Limb (tissue), 2 donors: ENCODE results near the gene FGF10.

Experiments used
- DNase-seq, 2 donors: peaks; one replicate each; pipeline ENCODE4 v3.0.0-alpha.2; 2016; ENCODE audit errors: extremely low spot score in 2 of 2

The FGF10 gene

GRCh38 chr5:44389090-44389822 is at the start of gene FGF10:
FGF10 (minus strand) TSS chr5:44389420; CDS start chr5:44388682, 738 bp downstream.
- peak; percentile 68 to 77 for DNase-seq

GRCh38 chr5:44426944-44427343 is 37.7 kb upstream of the FGF10 start:
- no peak for DNase-seq

GRCh38 chr5:44412286-44412685 is 23.1 kb upstream of the FGF10 start:
- no peak for DNase-seq

DNA sequence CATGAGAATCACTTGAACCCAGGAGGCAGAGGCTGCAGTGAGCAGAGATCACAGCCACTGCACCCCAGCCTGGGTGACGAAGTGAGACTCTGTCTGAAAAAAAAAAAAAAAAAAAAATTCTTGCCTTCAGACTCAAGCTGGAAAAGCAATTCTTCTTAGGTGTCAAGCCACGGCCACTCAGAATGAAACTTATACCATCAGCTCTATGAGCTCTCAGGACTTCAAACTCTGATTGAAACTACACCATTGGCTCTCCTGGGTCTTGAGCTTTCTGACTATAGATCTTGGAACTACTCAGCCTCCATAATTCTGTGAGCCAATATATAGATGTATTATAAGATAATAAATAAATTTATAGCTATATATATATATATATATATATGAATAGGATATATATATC is 12.9 kb upstream of the FGF10 start:
- no peak for DNase-seq

DNA sequence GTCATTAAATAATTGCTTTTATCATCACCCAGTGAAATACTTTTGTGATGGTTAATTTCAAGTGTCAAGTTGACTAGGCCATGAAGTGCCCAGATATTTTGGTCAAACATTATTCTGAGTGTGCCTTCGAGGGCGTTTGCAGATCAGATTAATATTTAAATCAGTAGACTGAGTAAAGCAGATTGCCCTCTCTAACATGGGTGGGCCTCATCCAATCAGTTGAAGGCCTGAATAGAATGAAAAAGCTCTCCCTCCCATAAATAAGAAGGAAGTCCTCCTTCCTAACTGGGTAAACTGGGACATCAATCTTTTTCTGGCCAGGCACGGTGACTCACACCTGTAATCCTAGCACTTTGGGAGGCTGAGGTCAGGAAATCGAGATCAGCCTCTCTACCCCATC is 12.4 kb upstream of the FGF10 start:
- DNase-seq = no peak

DNA sequence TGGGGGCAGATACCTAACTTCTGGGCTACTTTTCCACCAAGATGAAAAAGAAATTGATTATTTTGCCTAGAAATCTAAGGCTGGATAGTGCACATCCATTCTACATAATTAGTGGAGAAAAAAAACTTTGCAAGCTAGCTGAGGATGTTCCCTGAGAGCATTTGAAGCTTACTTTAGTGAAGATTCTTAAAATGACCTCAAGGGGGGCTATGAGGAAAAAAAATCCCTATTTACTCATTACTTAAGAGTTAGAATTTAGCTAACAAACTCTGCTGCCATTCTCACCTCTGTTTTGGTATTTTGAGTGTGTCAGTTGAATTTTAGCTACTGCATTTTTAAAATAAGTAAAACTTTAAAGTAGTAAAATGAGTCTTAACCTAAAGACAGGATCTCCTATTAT is 9.2 kb upstream of the FGF10 start:
- no peak for DNase-seq

GRCh38 chr5:44396312-44396711 is 7.1 kb upstream of the FGF10 start:
- DNase-seq = no peak

DNA sequence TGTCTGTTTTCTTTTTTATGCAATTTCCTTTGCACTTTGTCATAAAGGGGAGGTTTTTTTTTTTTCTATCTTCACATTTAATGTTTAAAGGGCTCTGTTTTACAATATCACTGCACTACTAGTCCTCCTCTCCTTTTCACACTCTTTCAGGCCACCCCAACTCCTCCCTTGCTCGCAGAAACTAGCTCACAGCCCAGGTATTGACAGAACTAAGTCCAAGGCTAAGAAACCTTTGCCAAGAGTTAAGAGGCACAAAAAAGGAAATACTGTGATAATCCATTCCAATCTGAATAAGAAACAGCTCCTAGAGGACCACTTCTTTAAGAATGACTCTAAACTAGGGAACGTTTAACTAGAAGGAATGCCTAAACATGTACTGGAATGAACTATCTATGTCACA is 1.1 kb upstream of the FGF10 start:
- DNase-seq = no peak

GRCh38 chr5:44389823-44390143 is 563 bp upstream of the FGF10 start:
- no peak for DNase-seq

DNA sequence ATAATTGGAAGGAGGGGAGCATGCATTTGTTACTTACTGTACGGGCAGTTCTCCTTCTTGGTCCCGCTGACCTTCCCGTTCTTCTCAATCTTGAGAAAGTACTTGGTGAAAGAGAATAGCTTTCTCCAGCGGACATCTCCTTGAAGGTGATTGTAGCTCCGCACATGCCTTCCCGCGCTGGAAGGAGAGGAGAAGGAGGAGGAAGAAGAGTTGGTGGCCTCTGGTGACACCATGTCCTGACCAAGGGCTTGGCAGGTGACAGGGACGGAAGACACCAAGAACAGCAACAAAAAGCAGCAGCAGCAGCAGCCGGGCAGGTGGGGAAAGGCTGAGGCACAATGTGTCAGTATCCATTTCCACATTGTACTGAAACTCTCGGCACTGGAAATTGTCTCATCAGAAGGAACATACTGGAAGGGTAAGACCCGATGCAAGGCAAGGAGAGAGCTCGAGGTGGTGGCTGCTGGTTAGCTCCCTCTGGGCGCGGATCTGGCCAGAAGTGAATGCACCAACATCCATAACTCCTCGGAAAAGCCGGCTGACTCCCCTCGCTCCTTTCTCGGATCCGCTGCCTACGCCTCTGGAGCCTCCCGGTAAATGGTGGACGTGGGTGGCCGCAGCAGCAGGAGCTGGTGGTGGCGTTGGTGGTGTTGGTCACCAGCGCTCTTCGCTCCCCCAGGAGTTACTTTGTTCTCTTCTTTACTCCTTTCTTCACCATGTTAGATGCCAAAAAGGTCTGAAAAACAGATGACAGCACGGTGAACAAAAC is 715 bp downstream of the FGF10 start:
- peak in 1 of 2 donors; percentile 61 for DNase-seq

DNA sequence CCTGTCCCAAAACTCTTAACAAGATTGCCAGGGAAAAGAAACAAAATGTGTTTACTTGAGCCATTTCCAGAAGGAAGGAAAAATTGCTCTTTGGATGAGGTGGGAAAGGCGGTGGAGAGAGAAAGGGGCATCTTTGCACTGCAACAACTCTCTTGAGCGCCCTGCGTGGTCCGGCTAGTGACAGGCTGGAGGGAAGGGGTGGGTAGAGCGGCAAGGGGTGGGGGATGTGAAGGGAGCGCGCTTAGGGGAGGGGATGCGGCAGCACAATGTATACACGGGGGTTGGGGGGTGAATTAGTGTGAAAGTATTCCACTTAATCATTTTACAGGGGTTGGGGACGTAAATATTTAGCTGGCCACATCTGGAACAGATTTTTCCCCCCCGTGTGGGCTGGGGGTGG is 1.3 kb downstream of the FGF10 start:
- peak in 1 of 2 donors; percentile 54 for DNase-seq

- DNase-seq = peak in 1 of 2 donors; percentile 35
Measured at GRCh38 chr5:44387406-44387805, 1.8 kb downstream of the FGF10 start.

DNA sequence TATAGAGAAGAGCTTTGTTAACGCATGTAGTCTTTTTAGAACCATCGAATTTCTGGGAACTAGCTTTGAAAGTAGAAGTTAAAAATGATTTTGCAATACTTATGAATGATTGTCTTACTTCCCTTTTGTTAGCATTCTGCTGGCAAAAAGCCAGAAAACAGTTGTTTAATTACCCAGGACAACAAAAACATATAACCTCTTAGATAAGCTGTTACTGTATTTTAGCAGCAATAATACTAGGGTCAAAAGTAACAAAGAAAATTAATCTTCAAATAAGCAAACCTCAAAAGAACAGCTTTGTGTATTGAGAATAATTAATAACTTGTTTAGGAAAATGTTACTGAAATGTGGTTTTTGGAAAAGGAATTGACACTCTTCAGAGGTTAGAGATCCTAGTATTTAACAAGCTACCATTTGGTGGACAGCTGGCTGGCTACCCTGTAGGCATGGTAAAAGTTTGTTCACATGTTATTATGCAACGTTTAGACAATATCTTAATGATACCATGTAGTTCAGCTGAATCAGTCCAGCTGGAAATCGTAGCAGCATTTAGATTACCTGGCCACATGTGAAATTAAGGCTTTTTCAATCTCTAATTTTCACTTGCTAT is 3.8 kb downstream of the FGF10 start:
- DNase-seq = no peak

DNA sequence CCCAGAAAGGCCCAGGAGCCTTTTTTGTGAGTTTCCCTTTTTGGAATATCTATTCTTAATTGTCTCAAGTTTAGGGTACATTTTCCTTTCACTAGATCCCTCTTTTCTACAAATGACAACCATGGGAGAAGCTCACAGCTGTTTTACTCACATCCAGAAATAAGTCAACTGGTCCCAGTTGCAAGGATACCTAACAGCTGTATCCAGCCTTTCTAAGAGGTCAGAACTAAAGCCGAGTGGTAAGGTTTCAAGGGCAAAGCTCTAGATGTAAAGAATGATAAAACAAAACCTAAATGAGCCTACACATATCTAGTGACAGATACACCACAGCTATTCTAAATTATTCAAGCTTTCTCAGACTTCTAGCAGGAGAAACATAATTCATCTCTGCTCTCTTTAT is 4.4 kb downstream of the FGF10 start:
- no peak for DNase-seq

DNA sequence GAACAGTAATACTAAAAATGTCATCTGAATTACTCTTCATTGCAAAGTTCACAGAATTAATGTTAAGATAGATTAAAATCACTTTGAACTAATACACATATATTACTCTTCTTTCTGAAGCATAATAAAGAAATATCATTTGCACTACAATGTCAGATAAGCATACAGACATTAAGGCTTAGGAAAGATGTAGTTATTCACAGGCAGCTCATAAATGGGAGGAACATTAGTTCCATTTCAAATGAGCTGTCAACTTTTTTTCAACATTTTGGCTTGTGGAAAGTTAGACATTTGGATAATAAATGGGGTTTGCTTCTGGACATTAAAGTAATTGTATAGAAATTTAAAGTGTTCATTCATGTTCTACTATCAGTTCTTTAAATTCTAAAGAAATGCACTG is 6.3 kb downstream of the FGF10 start:
- no peak for DNase-seq

DNA sequence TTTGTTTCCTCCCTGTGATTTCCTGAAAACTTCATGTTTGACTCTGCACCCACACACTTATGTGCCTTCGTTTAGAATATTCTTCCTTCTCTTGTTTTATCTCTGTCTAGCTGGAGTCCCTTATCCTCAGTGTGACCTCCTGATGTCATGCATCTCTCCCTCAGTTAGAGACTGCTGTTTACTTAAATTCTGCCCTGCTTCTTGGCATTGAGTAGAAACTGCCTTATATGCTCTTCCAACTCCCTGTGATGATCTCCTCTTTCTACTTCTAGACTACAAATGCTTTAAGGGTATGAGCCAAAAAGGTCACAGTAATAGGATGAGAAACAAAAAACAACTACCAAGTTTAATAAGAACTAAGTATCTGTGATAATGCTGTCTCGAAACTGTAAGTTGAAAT is 12.2 kb downstream of the FGF10 start:
- no peak for DNase-seq

GRCh38 chr5:44372028-44372427 is 17.2 kb downstream of the FGF10 start:
- DNase-seq = no peak

DNA sequence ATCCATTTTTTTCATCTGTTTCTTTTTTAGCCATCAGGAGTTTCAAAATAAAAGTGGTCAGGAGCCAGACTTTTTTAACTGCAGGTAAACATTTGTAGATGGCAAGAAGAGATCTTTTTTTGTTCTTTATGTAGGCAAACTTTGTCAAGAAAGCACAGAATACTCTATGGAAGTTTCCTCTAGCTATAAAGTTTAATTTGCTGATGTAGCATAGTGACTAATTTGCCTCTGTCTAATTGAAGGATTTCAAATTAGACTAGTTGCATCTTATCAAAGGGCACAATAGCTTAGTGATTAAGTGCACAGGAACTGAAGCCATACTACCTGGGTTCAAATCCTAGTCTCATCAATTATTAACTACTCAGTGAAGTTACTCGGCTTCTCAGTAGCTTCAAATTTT is 22.0 kb downstream of the FGF10 start:
- no peak for DNase-seq

GRCh38 chr5:44365345-44365744 is 23.9 kb downstream of the FGF10 start:
- no peak for DNase-seq

- DNase-seq = no peak
Measured at GRCh38 chr5:44364097-44364496, 25.1 kb downstream of the FGF10 start.

DNA sequence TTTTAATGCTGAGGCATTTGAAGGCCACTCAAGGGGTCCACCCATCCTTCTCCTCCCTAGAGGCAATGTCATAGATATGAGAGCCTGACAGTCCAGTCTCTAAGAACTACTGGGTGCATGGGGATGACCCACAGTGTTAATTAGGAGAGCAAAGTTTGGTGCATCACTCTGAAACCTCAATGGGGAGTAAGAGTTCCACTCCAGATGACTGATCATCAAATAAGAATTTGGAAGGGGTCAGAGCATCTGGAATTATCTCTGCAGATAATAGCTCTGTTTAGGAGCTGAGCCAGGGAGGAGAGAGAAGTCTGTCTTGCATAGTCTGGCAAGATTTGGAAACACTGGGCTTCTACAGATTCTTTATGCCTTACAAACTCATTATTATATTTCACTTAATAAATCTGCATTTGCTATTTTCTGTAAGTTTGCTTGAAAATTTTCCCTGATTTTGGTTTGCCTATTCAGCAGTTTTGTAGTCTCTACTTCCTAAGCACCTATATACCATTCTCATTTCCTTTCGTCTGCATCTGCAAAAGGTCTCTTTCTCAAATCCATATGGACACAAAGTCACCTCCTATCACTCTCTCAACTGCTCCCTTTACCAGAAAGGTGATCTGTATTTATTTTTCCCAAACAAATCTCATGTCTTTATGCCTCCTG is 27.7 kb downstream of the FGF10 start:
- DNase-seq = no peak

DNA sequence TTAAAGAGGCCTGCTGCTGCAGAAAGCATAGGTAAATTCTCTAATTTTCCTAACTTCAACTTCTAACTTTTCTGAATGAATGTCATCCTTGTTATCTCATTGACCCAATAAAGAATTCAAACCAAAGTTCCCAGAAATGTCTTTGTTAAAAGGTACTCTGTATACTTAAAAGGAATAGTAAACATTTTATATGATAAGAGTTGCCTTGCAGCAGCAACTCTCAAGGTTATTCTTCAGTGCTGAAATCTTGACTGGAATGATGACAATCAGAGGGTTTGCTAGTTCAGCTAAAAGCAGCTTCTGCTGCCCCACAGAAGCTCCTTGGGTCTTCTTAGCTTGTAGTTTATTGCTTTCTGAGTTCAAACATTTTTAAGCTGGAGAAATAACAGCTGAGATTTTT is 28.3 kb downstream of the FGF10 start:
- no peak for DNase-seq
